Panc1 (cell line): ENCODE measurements around the gene PRPF19. TPM values are rescaled to one million over a fixed set of nuclear protein-coding genes. Genes with fewer than 3 reads are reported as not detected.

Source experiments
- ATAC-seq: fragments of 200-7000 bp; cut with Tn5 transposase; 2 replicates; pipeline ENCODE4 v1.9.1; 2020; ENCODE audit warnings: mild to moderate bottlenecking, moderate library complexity
- BruUV-seq: library from RNA; stranded (reverse); fragments of 400-500 nt; replicated peaks from 2 replicates; lab custom pipeline; 2021; lab: Mats Ljungman, UMichigan
- CTCF ChIA-PET: fragments of 300-600 bp; sonication (Branson Sonifier 250); formaldehyde crosslinking; loops from one replicate; lab custom pipeline; 2022; ENCODE audit warnings: antibody characterized with exemption; lab: Charles Lee
- POLR2A ChIA-PET: fragments of 300-600 bp; sonication (Branson Sonifier 250); formaldehyde crosslinking; loops from one replicate; lab custom pipeline; 2022; ENCODE audit warnings: antibody characterized with exemption; lab: Charles Lee
- DNase-seq: peaks from one replicate; pipeline ENCODE4 v3.0.0-alpha.2; 2010; ENCODE audit warnings: low read depth, low spot score
- H3K27ac ChIP-seq: 2 replicates; pipeline ENCODE4 v1.5.1; 2011; ENCODE audit warnings: mild to moderate bottlenecking, low read length, inconsistent platforms
- H3K27me3 ChIP-seq: fragments of 200-500 bp; sonication (Bioruptor generic); 2 replicates; pipeline ENCODE4 v1.6.0; 2014; ENCODE audit warnings: low read length, inconsistent platforms; ENCODE audit not compliant: control insufficient read depth, insufficient read depth
- H3K36me3 ChIP-seq: fragments of 200-500 bp; sonication (Bioruptor generic); 2 replicates; pipeline ENCODE4 v1.5.1; 2014; ENCODE audit warnings: inconsistent platforms, mild to moderate bottlenecking, low read length, moderate library complexity; ENCODE audit not compliant: control insufficient read depth, insufficient read depth
- H3K4me1 ChIP-seq: 2 replicates; pipeline ENCODE4 v1.5.1; 2011; ENCODE audit warnings: inconsistent platforms, mild to moderate bottlenecking, low read length, moderate library complexity; ENCODE audit not compliant: control insufficient read depth, insufficient read depth
- H3K4me3 ChIP-seq, 2 experiments: 2 replicates each; pipeline ENCODE4 v1.5.1; 2011 to 2012; ENCODE audit warnings: low read depth in 2 of 2, low read length in 2 of 2, mild to moderate bottlenecking in 2 of 2, inconsistent platforms in 1 of 2, moderate library complexity in 1 of 2
- H3K9me3 ChIP-seq: fragments of 200-500 bp; sonication (Bioruptor generic); 2 replicates; pipeline ENCODE4 v1.5.1; 2014; ENCODE audit warnings: low read depth, mild to moderate bottlenecking, inconsistent platforms, low read length, moderate library complexity; ENCODE audit not compliant: control insufficient read depth, insufficient read depth
- POLR2AphosphoS5 ChIP-seq: IDR thresholded peaks from 2 replicates; pipeline ENCODE4 v1.6.1; 2012; ENCODE audit warnings: mild to moderate bottlenecking, low read depth, low read length, moderate library complexity
- SIN3A ChIP-seq: IDR thresholded peaks from 2 replicates; pipeline ENCODE4 v1.6.1; 2012; ENCODE audit warnings: low read depth, mild to moderate bottlenecking, low read length, moderate library complexity, borderline replicate concordance; ENCODE audit not compliant: insufficient read depth
- TCF7L2 ChIP-seq: IDR thresholded peaks from 2 replicates; pipeline ENCODE4 v1.6.1; 2011; ENCODE audit warnings: mild to moderate bottlenecking, low read depth, low read length, inconsistent platforms
- in situ Hi-C: cut with HindIII; loops from 2 replicates; pipeline ENCODE4 v1.10.0; 2016; ENCODE audit warnings: low sequenced_read_pairs, low pct_unique_long_range_greater_than_20kb
- intact Hi-C: fragments of 100-400 bp; cut with micrococcal nuclease; formaldehyde crosslinking; loops from one replicate; pipeline ENCODE4 v1.10.0; 2022; ENCODE audit not compliant: unreplicated experiment
- total RNA-seq: library from RNA; stranded (reverse); gene quantifications from one replicate; pipeline ENCODE4 v1.2.1, GENCODE V29; 2021; ENCODE audit not compliant: unreplicated experiment
- TF ChIP-seq, protein P1 (sequence below): fragments of 450-650 bp; IDR thresholded peaks from 2 replicates; pipeline ENCODE4 v1.5.1; 2017; ENCODE audit warnings: mild to moderate bottlenecking
- TF ChIP-seq, protein P2 (sequence below), 2 experiments: IDR thresholded peaks; 2 replicates each; pipeline ENCODE4 v1.6.1; 2011 to 2012; ENCODE audit warnings: low read depth in 2 of 2, control low read depth in 1 of 2, low read length in 1 of 2, mild to moderate bottlenecking in 1 of 2, moderate library complexity in 1 of 2; ENCODE audit not compliant: insufficient read depth in 1 of 2

Gene PRPF19
- total RNA-seq, 1 experiment from 2014 or later = 149 TPM

DNA sequence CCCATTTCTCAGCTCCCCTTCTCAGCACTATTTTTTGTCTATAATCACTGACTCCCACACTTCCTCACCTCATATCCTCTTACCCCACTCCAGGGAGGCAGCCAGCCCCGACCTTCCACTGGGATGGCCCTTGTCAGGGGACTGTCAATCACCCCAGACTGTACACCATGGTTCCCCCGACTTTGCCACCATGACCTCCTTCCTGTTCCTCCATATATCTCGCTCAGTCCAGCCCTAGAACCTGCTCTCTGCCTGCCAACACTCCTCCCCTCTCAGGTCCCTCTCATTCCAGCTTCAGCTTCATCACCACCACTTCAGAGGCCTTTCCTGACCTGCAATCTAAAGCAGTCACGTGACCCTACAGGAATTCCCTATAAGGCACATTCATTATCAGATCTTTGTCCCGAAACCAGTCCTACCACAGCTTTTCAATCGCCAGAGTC is 16.5 kb downstream of the PRPF19 start:
- DNase-seq (no peak), ATAC-seq (no peak)
- no peaks in the 10 kb centered on the region for H3K27me3 ChIP-seq
- intact Hi-C loops = loop anchor here (5.0 kb wide), 1 partner anchor 113 kb away; no protein-coding TSS in a partner anchor
- no peaks in the 10 kb centered on the region for H3K4me1 ChIP-seq
- ChIA-PET POLR2A (no interaction called here), CTCF (interaction anchor here (0.7 kb wide), 2 partner anchors 10 to 64 kb away, joined by 3 read pairs; no protein-coding TSS in a partner anchor)
- H3K27ac ChIP-seq = no peak overlapping the region
- no TSS peak for BruUV-seq
- TF ChIP-seq SIN3A (no peak), POLR2AphosphoS5 (no peak), TCF7L2 (no peak)
- TF ChIP-seq, protein P1, sequence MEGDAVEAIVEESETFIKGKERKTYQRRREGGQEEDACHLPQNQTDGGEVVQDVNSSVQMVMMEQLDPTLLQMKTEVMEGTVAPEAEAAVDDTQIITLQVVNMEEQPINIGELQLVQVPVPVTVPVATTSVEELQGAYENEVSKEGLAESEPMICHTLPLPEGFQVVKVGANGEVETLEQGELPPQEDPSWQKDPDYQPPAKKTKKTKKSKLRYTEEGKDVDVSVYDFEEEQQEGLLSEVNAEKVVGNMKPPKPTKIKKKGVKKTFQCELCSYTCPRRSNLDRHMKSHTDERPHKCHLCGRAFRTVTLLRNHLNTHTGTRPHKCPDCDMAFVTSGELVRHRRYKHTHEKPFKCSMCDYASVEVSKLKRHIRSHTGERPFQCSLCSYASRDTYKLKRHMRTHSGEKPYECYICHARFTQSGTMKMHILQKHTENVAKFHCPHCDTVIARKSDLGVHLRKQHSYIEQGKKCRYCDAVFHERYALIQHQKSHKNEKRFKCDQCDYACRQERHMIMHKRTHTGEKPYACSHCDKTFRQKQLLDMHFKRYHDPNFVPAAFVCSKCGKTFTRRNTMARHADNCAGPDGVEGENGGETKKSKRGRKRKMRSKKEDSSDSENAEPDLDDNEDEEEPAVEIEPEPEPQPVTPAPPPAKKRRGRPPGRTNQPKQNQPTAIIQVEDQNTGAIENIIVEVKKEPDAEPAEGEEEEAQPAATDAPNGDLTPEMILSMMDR = no peak
- TF ChIP-seq, protein P2, sequence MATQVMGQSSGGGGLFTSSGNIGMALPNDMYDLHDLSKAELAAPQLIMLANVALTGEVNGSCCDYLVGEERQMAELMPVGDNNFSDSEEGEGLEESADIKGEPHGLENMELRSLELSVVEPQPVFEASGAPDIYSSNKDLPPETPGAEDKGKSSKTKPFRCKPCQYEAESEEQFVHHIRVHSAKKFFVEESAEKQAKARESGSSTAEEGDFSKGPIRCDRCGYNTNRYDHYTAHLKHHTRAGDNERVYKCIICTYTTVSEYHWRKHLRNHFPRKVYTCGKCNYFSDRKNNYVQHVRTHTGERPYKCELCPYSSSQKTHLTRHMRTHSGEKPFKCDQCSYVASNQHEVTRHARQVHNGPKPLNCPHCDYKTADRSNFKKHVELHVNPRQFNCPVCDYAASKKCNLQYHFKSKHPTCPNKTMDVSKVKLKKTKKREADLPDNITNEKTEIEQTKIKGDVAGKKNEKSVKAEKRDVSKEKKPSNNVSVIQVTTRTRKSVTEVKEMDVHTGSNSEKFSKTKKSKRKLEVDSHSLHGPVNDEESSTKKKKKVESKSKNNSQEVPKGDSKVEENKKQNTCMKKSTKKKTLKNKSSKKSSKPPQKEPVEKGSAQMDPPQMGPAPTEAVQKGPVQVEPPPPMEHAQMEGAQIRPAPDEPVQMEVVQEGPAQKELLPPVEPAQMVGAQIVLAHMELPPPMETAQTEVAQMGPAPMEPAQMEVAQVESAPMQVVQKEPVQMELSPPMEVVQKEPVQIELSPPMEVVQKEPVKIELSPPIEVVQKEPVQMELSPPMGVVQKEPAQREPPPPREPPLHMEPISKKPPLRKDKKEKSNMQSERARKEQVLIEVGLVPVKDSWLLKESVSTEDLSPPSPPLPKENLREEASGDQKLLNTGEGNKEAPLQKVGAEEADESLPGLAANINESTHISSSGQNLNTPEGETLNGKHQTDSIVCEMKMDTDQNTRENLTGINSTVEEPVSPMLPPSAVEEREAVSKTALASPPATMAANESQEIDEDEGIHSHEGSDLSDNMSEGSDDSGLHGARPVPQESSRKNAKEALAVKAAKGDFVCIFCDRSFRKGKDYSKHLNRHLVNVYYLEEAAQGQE (IDR thresholded peaks at IDR 0.05; ENCODE audit: insufficient read depth in 1 of 2, low read depth in 2 of 2, low read length in 1 of 2) = no peak
- H3K9me3 ChIP-seq = no peaks in the 10 kb centered on the region
- in situ Hi-C loops = no loop called here
- H3K4me3 ChIP-seq = no peak overlapping the region
- peaks cover 9% of the 10 kb centered on the region; the same call in 1 of the 2 replicates for H3K36me3 ChIP-seq

DNA sequence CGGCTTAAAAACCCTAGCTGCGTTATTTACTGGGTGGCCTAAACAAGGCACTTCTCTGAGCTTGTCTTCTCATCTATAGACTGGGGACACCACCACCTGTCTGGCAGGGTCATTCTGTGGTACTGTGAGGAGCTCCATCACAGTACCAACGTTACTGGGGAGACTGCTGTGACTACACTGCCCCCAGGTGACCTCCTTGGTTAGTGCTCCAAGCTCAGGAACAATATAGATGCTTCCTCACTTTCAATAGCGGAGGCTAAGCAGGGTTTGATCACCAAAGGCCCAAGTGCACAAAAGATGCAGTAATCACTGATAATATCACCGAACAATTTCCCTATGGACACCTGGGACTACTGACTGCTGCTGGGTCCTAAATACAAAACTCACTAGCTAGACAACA is 18.8 kb downstream of the PRPF19 start:
- intact Hi-C loops (loop anchor here (1.0 to 5.0 kb wide), 2 partner anchors 56 to 110 kb away; no protein-coding TSS in a partner anchor), in situ Hi-C loops (no loop called here)
- Histone ChIP-seq H3K4me1 (no peaks in the 10 kb centered on the region), H3K4me3 (no peak overlapping the region), H3K9me3 (no peaks in the 10 kb centered on the region), H3K27ac (no peak overlapping the region), H3K36me3 (no peaks in the 10 kb centered on the region), H3K27me3 (no peaks in the 10 kb centered on the region)
- ATAC-seq (peak; percentile 95), DNase-seq (no peak)
- ChIA-PET POLR2A (interaction anchor here (0.5 kb wide), 1 partner anchor 485 kb away, joined by 7 read pairs; no protein-coding TSS in a partner anchor), CTCF (interaction anchor here (0.6 to 1.9 kb wide), 8 partner anchors 12 to 125 kb away, joined by 3 to 41 read pairs (median 6); partner anchors contain the start of gene PTGDR2)
- TF ChIP-seq TCF7L2 (no peak), POLR2AphosphoS5 (no peak)
- TF ChIP-seq, protein P1 = peak; percentile 79
- BruUV-seq = no TSS peak
